MCF 10A (cell line): ENCODE results near the gene PECR. TPM values are rescaled to one million over a fixed set of nuclear protein-coding genes. Genes with fewer than 3 reads are reported as not detected.

Source experiments
- BruUV-seq: library from RNA; stranded (reverse); fragments of 400-500 nt; replicated peaks from 2 replicates; lab custom pipeline; 2021; lab: Mats Ljungman, UMichigan
- CTCF ChIA-PET: fragments of 300-600 bp; sonication (Branson Sonifier 250); formaldehyde crosslinking; extraction: SDS; loops from one replicate; lab custom pipeline; 2021; ENCODE audit warnings: antibody characterized with exemption, inconsistent platforms; lab: Yijun Ruan, JAX
- POLR2A ChIA-PET: fragments of 300-600, 350-650 bp; sonication (Branson Sonifier 250); formaldehyde crosslinking; extraction: SDS; loops from one replicate; lab custom pipeline; 2020; ENCODE audit warnings: antibody characterized with exemption, inconsistent platforms; lab: Yijun Ruan, JAX
- DNase-seq: peaks from one replicate; pipeline ENCODE4 v3.0.0-alpha.2; 2018; ENCODE audit not compliant: unreplicated experiment
- H3K27ac Mint-ChIP-seq: one replicate; pipeline ENCODE4 v1.8.0; 2022; ENCODE audit warnings: mild to moderate bottlenecking, low read depth, mixed read lengths; ENCODE audit not compliant: unreplicated experiment
- H3K27me3 Mint-ChIP-seq: one replicate; pipeline ENCODE4 v1.8.0; 2022; ENCODE audit warnings: mixed read lengths; ENCODE audit not compliant: insufficient read depth, unreplicated experiment
- H3K36me3 Mint-ChIP-seq: one replicate; pipeline ENCODE4 v1.8.0; 2022; ENCODE audit warnings: mild to moderate bottlenecking, moderate library complexity, mixed read lengths; ENCODE audit not compliant: insufficient read depth, unreplicated experiment
- H3K4me1 Mint-ChIP-seq: one replicate; pipeline ENCODE4 v1.8.0; 2022; ENCODE audit warnings: mixed read lengths; ENCODE audit not compliant: insufficient read depth, unreplicated experiment
- H3K4me3 Mint-ChIP-seq: one replicate; pipeline ENCODE4 v1.8.0; 2022; ENCODE audit warnings: mild to moderate bottlenecking, moderate library complexity, mixed read lengths; ENCODE audit not compliant: unreplicated experiment
- H3K9me3 Mint-ChIP-seq: one replicate; pipeline ENCODE4 v1.8.0; 2022; ENCODE audit warnings: mixed read lengths; ENCODE audit not compliant: unreplicated experiment
- CTCF ChIP-seq: fragments of 200-600 bp; IDR thresholded peaks from one replicate; pipeline ENCODE4 v1.8.0; 2022; ENCODE audit warnings: antibody characterized with exemption, mild to moderate bottlenecking; ENCODE audit not compliant: unreplicated experiment
- intact Hi-C: fragments of 100-400 bp; cut with micrococcal nuclease; formaldehyde crosslinking; loops from 2 replicates; pipeline ENCODE4 v1.14.1; 2022
- total RNA-seq: library from RNA; stranded (reverse); gene quantifications from 2 replicates; pipeline ENCODE4 v1.2.3, GENCODE V29; 2022

PECR gene
- total RNA-seq, 1 experiment from 2014 or later: 8.3 TPM

- H3K36me3 Mint-ChIP-seq: peaks cover 11% of the 10 kb centered on the region
- H3K4me1 Mint-ChIP-seq: no peaks in the 10 kb centered on the region
- no TSS peak for BruUV-seq
- intact Hi-C loops: no loop called here
- H3K4me3 Mint-ChIP-seq: no peak overlapping the region
- DNase-seq: no peak
- TF ChIP-seq CTCF: no peak
- CTCF ChIA-PET: interaction anchor here (1.1 to 2.4 kb wide), 2 partner anchors 17 to 28 kb away, joined by 4 to 16 read pairs; no protein-coding TSS in a partner anchor
- no peaks in the 10 kb centered on the region for H3K27me3 Mint-ChIP-seq
- H3K9me3 Mint-ChIP-seq: no peaks in the 10 kb centered on the region
- POLR2A ChIA-PET: no interaction called here
- no peak overlapping the region for H3K27ac Mint-ChIP-seq
These were observed 30.3 kb downstream of the PECR start for GRCh38 chr2:216051350-216051749.

- no peak for DNase-seq
- ChIA-PET POLR2A (no interaction called here), CTCF (interaction anchor here (0.6 to 3.6 kb wide), 4 partner anchors 9 to 77 kb away, joined by 4 to 12 read pairs (median 6); no protein-coding TSS in a partner anchor)
- intact Hi-C loops: no loop called here
- Mint-ChIP-seq H3K36me3 (peaks cover 11% of the 10 kb centered on the region), H3K27ac (no peak overlapping the region), H3K27me3 (no peaks in the 10 kb centered on the region), H3K9me3 (no peaks in the 10 kb centered on the region), H3K4me3 (no peak overlapping the region), H3K4me1 (no peaks in the 10 kb centered on the region)
- no TSS peak for BruUV-seq
- no peak for TF ChIP-seq CTCF
These were observed 32.2 kb downstream of the PECR start for GRCh38 chr2:216049452-216049851.

- TF ChIP-seq CTCF: no peak
- H3K36me3 Mint-ChIP-seq: peaks cover 11% of the 10 kb centered on the region
- no peaks in the 10 kb centered on the region for H3K27me3 Mint-ChIP-seq
- ChIA-PET POLR2A (interaction anchor here (1.0 kb wide), 1 partner anchor 30 kb away, joined by 3 read pairs; no protein-coding TSS in a partner anchor), CTCF (interaction anchor here (3.6 kb wide), 1 partner anchor 24 kb away, joined by 12 read pairs; no protein-coding TSS in a partner anchor)
- H3K9me3 Mint-ChIP-seq: no peaks in the 10 kb centered on the region
- H3K27ac Mint-ChIP-seq: no peak overlapping the region
- H3K4me1 Mint-ChIP-seq: no peaks in the 10 kb centered on the region
- intact Hi-C loops: no loop called here
- DNase-seq: no peak
- BruUV-seq: no TSS peak
- no peak overlapping the region for H3K4me3 Mint-ChIP-seq
These were observed 34.2 kb downstream of the PECR start for GRCh38 chr2:216047397-216047796.

GRCh38 chr2:216044883-216045486 is 36.6 kb downstream of the PECR start:
- POLR2A ChIA-PET: interaction anchor here (0.5 kb wide), 1 partner anchor 25 kb away, joined by 3 read pairs; no protein-coding TSS in a partner anchor
- CTCF ChIA-PET: interaction anchor here (0.7 to 3.5 kb wide), 4 partner anchors 10 to 88 kb away, joined by 3 to 39 read pairs (median 3); no protein-coding TSS in a partner anchor
- peaks cover 12% of the 10 kb centered on the region for H3K36me3 Mint-ChIP-seq

More at GRCh38 chr2:216044883-216045486, 36.6 kb downstream of the PECR start:
- no peaks in the 10 kb centered on the region for H3K27me3 Mint-ChIP-seq
- no peak overlapping the region for H3K4me3 Mint-ChIP-seq
- H3K27ac Mint-ChIP-seq: no peak overlapping the region
- intact Hi-C loops: no loop called here
- TF ChIP-seq CTCF: no peak
- BruUV-seq: no TSS peak
- DNase-seq: no peak
- no peaks in the 10 kb centered on the region for H3K4me1 Mint-ChIP-seq
- no peaks in the 10 kb centered on the region for H3K9me3 Mint-ChIP-seq
